ENCODE measurements around the gene CEACAM1.

The CEACAM1 gene

GRCh38 chr19:42472402-42473147 is 55.7 kb downstream of the CEACAM1 start:
- H3K4me3 ChIP-seq (ENCODE audit: low read depth, low read length) = no peak overlapping the region
- H3K27me3 ChIP-seq (ENCODE audit: insufficient read depth, low read depth, severe bottlenecking) = no peaks in the 10 kb centered on the region
- TF ChIP-seq CTCF (IDR thresholded peaks at IDR 0.05; ENCODE audit: low read depth, low read length) = no peak
- no peak for DNase-seq
- H3K36me3 ChIP-seq = no peaks in the 10 kb centered on the region
- H3K27ac ChIP-seq = no peak overlapping the region
- H3K9me3 ChIP-seq (ENCODE audit: severe bottlenecking) = no peaks in the 10 kb centered on the region

- no peaks in the 10 kb centered on the region for H3K36me3 ChIP-seq
- no peak overlapping the region for H3K27ac ChIP-seq
- no peak for DNase-seq
These were observed 56.6 kb downstream of the CEACAM1 start for GRCh38 chr19:42471554-42472249.

GRCh38 chr19:42469311-42470235 is 58.7 kb downstream of the CEACAM1 start:
- no peaks in the 10 kb centered on the region for H3K9me3 ChIP-seq (ENCODE audit: severe bottlenecking)
- no peak overlapping the region for H3K4me3 ChIP-seq (ENCODE audit: low read depth, low read length)
- TF ChIP-seq CTCF (IDR thresholded peaks at IDR 0.05; ENCODE audit: low read depth, low read length) = no peak
- no peak overlapping the region for H3K27ac ChIP-seq
- no peak for DNase-seq
- no peaks in the 10 kb centered on the region for H3K36me3 ChIP-seq
- H3K27me3 ChIP-seq (ENCODE audit: insufficient read depth, low read depth, severe bottlenecking) = no peaks in the 10 kb centered on the region

More at GRCh38 chr19:42471554-42472249, 56.6 kb downstream of the CEACAM1 start:
- no peak overlapping the region for H3K4me3 ChIP-seq (ENCODE audit: low read depth, low read length)
- H3K9me3 ChIP-seq (ENCODE audit: severe bottlenecking) = no peaks in the 10 kb centered on the region
- TF ChIP-seq CTCF (IDR thresholded peaks at IDR 0.05; ENCODE audit: low read depth, low read length) = no peak
- H3K27me3 ChIP-seq (ENCODE audit: insufficient read depth, low read depth, severe bottlenecking) = no peaks in the 10 kb centered on the region

- DNase-seq = no peak
- H3K36me3 ChIP-seq = no peaks in the 10 kb centered on the region
- no peak overlapping the region for H3K4me3 ChIP-seq (ENCODE audit: low read depth, low read length)
- no peak for TF ChIP-seq CTCF (IDR thresholded peaks at IDR 0.05; ENCODE audit: low read depth, low read length)
- no peak overlapping the region for H3K27ac ChIP-seq
- no peaks in the 10 kb centered on the region for H3K9me3 ChIP-seq (ENCODE audit: severe bottlenecking)
- H3K27me3 ChIP-seq (ENCODE audit: insufficient read depth, low read depth, severe bottlenecking) = no peaks in the 10 kb centered on the region
These were observed 59.9 kb downstream of the CEACAM1 start for GRCh38 chr19:42468273-42468796.

- Histone ChIP-seq H3K36me3 (no peaks in the 10 kb centered on the region), H3K9me3 (ENCODE audit: severe bottlenecking) (no peaks in the 10 kb centered on the region), H3K27ac (no peak overlapping the region), H3K4me3 (ENCODE audit: low read depth, low read length) (no peak overlapping the region), H3K27me3 (ENCODE audit: insufficient read depth, low read depth, severe bottlenecking) (no peaks in the 10 kb centered on the region)
- DNase-seq = no peak
- TF ChIP-seq CTCF (IDR thresholded peaks at IDR 0.05; ENCODE audit: low read depth, low read length) = no peak
These were observed 61.0 kb downstream of the CEACAM1 start for GRCh38 chr19:42467183-42467760.

Measured in WERI-Rb-1 (cell line).